ENCODE results near the gene CACNA2D1. TPM values are rescaled to one million over a fixed set of nuclear protein-coding genes. Genes with fewer than 3 reads are reported as not detected.

Gene CACNA2D1
- total RNA-seq, 4 donors from 2014 or later = 29.8 to 47.6 (median 36.6) TPM

- Histone ChIP-seq H3K9me3 (peaks cover 0 to 14% (median 0%) of the 10 kb centered on the region in 3 donors), H3K27ac (no peak overlapping the region), H3K4me1 (no peaks in the 10 kb centered on the region), H3K27me3 (no peaks in the 10 kb centered on the region), H3K36me3 (no peaks in the 10 kb centered on the region), H3K4me3 (no peak overlapping the region)
- 60 to 80% methylated on average over 2 of the region's 3 CpGs for WGBS, 2 donors (ENCODE audit: low coverage in 1 of 2)
- ATAC-seq = no peak
- TF ChIP-seq POLR2AphosphoS5 (IDR thresholded peaks at IDR 0.05) (no peak), POLR2A (IDR thresholded peaks at IDR 0.05) (no peak), CTCF (IDR thresholded peaks at IDR 0.05) (no peak), EP300 (IDR thresholded peaks at IDR 0.05) (no peak)
These were observed 541.0 kb downstream of the CACNA2D1 start for GRCh38 chr7:81902536-81902935.
